IPS DF 4.7 (cell line): ENCODE measurements around the gene TOLLIP.

Experiments
- DNase-seq: peaks from one replicate; pipeline ENCODE4 v3.0.0-alpha.2; 2013; ENCODE audit warnings: low spot score; ENCODE audit errors: extremely low read depth

The TOLLIP gene

DNA sequence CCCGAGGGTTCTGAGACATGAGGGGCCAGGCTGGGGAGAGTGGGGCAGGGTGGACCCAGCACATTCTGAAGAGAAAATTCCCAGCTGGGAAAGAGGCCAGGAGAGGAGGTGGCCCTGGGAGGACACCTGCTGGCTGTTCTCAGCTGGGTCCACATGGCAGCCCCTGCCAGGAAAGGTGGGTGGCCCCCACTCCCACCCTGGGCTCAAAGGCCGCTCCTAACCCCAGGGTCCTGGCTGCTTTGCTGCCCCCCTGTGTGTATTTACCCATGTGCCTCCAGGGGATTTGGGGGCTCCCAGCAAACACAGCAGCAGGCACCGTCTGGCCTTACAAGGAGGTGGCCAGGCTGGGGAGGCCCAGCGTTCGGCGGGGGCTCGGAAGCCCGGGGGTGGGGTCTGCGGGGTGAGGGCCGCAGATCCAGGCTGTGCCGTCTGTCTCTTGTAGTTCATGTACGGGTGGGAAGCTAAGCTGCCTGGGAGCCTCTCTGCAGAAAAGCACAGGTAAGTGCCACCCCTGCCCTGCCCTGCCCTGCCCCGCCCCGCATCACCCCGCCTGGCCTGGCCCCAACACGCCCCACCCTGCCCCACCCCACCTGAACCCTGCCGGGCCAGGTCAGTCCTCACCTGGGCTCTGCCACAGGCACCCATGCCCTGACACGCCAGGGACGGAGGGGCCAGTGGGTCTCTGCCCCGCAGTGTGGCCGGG lies 75.9 kb downstream of the TOLLIP start:
- DNase-seq: no peak

DNA sequence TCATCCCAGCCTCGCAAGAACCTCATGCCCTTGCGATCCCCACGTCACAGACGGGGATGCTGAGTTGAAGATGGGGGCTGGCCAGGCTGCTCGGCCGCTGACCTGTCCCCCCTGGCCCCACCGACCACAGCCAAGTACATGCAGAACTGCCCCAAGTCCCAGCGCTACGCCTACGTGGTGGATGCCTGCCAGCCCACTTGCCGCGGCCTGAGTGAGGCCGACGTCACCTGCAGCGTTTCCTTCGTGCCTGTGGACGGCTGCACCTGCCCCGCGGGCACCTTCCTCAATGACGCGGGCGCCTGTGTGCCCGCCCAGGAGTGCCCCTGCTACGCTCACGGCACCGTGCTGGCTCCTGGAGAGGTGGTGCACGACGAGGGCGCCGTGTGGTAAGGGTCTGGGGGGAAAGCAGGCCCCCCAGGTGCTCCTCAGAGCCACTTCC lies 76.5 kb downstream of the TOLLIP start:
- no peak for DNase-seq

DNA sequence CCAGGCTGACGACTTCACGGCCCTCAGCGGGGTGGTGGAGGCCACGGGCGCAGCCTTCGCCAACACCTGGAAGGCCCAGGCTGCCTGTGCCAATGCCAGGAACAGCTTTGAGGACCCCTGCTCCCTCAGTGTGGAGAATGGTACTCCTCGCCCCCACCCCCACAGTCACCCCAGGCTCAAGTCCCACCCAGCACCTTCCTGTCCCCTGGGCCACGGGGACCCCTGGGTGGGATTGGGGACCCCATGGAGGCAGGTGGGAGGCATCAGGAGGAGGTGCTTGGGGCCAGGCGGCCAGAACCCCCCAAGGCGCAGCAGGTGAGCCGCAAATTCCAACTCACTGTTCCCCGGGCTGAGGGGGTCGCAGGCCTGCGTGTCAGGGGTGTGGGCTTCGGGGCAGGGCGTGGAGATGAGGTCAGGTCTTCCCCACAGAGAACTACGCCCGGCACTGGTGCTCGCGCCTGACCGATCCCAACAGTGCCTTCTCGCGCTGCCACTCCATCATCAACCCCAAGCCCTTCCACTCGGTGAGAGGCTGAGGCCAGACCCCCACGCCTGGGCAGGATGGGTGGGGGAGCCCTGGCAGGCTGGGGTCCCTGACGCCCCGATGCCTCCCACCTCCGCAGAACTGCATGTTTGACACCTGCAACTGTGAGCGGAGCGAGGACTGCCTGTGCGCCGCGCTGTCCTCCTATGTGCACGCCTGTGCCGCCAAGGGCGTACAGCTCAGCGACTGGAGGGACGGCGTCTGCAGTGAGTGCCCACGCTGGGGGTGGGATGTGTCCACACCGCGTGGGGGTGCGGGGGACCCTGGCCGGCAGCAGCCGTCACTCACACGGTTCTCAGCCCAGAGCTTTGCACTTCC lies 77.2 kb downstream of the TOLLIP start:
- no peak for DNase-seq

DNA sequence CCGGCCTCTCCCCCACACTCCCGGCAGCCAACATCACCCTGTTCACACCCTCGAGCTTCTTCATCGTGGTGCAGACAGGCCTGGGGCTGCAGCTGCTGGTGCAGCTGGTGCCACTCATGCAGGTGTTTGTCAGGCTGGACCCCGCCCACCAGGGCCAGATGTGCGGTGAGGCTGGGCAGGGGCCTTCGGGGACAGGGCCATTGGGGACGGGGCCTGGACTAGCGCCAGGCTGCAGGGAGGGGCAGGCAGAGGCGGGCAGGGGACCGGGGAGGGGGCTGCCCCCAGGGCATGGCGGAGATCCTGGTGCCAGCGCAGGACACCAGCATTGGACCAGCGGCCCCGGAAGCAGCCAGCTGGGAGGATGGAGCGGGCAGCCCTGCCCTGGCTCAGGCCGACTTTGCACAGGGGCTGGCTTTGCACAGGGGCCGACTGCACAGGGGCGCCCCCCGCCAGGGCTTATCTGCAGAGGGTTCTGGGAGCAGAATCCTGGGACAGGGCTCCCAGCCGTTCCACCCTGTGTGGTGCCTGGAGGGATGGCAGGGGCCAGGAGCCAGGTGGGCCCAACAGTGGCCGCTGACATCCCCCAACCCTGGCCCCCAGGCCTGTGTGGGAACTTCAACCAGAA lies 77.9 kb downstream of the TOLLIP start:
- no peak for DNase-seq

DNA sequence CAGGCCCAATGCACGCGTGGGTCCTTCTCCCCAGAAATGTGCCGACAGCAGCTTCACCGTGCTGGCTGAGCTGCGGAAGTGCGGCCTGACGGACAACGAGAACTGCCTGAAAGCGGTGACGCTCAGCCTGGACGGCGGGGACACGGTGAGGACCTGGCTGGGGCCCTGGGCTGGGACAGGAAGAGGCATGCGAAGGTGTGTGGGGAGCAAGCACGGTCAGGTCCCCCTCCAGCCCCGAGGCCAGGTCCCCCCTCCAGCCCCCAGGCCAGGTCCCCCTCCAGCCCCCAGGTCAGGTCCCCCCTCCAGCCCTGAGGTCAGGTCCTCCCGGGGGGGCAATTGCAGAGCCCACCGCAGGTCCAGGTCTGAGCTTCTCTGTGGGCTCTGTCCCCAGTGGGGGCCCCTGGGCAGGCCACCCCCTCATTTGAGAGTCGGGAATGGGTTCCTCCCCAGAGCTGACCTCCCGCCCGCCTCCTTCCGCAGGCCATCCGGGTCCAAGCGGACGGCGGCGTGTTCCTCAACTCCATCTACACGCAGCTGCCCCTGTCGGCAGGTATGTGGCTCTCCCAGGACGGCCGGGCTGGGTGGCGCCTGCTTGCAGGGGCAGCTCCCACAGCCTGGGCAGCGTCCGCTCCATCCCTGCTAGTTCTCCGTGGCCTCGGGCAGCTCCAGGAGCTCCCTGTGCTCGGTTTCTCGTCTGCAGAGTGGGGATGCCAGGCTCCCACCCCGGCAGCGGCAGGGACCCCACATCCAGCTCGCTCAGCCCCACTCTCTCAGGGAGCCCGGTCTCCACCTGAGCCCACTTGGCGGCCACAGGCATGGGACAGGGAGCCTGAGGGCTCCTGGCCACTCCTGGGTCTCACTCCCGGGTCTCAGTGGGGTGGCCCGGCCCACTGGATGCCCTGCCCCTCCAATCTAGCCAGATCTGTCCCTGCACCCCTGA lies 78.7 kb downstream of the TOLLIP start:
- DNase-seq: no peak

DNA sequence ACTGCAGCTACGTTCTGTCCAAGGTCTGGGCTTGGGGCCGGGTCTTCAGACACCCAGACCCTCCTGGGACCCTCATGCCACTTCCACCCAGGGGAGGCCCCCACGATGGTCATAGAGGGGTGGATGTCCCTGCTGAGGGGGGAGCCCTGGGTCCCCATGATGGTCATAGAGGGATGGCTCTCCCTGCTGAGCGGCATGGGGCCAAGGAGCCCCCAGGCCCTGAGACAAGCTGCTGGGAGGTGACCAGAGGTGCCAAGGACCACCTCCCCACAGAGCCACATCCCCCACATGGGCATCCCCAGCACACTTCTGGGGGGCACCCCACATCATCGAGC lies 79.3 kb downstream of the TOLLIP start:
- no peak for DNase-seq

DNA sequence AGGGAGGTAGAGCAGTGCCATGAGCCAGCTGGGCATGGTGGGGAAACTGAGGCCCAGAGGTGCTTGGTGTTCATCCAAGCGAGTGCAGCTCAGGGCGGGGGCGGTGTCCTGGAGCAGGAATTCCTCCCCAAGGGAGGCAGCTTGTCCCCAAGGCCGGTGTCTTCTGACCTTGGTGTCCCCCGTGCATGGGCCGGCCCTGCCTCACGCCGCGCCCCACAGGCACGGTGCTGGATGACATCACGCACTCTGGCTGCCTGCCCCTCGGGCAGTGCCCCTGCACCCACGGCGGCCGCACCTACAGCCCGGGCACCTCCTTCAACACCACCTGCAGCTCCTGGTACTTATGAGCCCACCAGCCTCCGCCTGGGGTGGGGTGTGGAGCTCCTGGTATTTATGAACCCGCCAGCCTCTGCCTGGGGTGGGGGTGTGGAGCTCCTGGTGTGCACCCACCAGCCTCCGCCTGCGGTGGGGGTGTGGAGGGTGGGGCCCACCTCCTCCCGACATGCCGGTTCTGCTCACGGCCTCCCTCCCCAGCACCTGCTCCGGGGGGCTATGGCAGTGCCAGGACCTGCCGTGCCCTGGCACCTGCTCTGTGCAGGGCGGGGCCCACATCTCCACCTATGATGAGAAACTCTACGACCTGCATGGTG lies 79.8 kb downstream of the TOLLIP start:
- no peak for DNase-seq

DNA sequence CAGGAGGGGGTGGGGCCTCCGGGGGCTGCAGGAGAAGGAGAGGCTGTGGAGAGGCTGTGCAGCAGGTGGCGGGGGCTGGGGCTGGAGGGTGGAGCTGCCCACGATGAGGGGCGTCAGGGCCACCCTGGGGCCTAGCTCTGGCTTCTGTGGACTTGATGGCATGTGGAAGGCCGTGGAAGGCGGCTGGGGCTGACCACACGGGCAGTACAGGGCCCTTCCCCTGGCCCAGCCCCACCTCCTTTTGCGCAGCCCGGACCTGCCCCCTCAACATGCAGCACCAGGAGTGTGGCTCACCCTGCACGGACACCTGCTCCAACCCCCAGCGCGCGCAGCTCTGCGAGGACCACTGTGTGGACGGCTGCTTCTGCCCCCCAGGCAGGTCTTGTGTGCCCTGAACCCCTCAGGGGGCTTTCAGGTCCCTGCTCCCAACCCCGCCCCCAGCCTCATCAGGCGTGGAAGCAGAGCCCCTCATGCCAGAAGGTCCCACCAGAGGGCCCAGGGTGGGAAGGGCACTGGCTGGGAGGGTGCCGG lies 80.4 kb downstream of the TOLLIP start:
- no peak for DNase-seq

DNA sequence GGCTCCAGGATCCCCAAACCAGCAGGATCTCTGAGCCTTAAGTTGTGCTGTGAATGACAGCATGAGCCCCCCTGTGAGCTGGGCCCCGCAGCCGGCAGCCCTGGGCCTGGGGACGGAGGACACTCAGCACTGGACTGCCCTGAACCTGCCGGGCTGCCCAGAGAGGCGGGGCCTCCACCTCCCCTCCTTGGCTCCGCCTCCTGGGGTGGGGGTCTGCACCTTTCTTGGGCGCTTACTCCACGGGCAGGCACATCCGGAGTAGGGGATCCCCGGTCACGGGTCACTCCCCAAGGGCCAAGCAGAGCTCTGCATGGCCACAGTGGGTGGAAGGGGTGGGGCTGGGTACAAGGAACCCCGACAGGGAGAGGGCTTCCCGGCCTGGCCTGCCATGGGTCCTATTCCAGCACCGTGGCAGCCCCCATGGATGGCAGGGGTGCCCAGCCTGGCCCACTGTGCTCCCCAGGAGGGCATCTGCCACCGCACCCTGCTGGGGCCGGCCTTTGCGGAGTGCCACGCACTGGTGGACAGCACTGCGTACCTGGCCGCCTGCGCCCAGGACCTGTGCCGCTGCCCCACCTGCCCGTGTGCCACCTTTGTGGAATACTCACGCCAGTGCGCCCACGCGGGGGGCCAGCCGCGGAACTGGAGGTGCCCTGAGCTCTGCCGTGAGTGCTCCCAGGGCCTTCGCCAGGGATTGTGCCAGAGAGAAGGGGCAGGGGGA lies 81.2 kb downstream of the TOLLIP start:
- DNase-seq: no peak

DNA sequence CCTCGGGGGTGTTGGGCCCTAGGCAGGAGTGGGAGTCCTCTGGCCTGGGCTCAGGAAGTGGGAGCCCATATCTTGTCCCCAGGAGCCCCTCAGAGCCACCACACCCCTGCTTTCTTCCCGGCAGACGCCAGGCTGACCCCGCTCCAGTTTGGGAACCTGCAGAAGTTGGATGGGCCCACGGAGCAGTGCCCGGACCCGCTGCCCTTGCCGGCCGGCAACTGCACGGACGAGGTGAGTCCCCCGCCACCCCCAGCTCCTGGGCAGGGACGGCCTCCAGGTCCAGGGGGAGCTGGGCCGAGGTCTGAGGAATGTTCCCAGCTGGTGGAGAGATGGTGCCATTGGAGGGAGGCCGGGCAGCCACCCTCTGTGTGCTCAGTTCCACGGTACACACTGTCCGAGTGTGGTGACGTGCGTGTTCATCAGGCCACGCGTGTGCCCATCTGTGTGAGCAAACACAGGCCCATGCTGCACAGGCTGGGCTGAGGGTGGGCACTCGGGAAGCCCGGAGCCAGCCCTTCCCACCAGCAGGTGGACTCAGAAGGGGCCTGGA lies 81.8 kb downstream of the TOLLIP start:
- DNase-seq: no peak

DNA sequence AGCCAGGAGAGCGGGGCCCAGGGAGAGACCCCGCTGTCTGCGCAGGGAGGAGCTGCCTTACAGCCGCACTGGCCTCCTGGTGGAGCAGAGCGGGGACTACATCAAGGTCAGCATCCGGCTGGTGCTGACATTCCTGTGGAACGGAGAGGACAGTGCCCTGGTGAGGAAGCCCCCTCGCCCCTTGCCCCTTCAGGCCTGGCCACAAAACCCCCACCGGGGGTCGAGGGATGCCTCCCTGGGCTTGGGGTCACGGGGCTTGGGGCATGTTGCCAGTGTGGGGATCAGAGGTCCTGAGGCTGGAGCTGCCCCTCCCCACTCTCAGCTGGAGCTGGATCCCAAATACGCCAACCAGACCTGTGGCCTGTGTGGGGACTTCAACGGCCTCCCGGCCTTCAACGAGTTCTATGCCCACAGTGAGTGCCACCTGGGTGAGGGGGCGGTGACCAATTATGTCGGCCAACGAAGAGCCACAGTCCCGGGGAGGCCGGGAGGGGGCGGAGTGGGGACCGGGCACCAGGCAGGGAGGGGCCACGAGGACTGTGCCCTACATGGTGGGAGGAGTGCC lies 82.4 kb downstream of the TOLLIP start:
- DNase-seq: no peak

DNA sequence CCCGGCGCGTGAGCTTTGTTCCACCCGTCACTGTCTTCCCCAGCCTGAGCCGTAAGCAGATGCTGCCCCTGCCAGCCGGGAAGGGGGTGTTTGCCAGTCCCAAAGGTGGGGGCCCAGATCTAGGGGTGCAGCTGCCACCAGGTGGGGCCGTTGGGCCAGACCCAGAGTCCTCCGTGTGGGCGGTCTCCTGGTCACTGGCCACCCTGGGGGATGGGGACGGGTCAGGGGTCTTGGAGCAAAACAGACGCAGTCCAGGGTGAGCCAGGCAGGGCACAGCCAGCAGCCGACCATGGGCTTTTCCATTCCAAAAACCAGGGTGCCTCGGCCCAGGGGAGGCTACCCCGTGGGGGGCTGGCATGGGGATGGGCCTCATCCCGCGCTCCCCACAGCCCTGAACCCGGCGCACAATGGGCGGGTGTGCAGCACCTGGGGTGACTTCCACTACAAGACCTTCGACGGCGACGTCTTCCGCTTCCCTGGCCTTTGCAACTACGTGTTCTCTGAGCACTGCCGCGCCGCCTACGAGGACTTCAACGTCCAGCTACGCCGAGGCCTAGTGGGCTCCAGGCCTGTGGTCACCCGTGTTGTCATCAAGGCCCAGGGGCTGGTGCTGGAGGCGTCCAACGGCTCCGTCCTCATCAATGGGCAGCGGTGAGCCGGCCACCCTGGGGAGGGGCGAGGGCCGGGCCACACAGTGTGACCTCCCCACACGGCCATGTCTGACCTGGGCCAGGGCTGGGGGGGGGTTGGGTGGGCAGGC lies 83.0 kb downstream of the TOLLIP start:
- DNase-seq: no peak

DNA sequence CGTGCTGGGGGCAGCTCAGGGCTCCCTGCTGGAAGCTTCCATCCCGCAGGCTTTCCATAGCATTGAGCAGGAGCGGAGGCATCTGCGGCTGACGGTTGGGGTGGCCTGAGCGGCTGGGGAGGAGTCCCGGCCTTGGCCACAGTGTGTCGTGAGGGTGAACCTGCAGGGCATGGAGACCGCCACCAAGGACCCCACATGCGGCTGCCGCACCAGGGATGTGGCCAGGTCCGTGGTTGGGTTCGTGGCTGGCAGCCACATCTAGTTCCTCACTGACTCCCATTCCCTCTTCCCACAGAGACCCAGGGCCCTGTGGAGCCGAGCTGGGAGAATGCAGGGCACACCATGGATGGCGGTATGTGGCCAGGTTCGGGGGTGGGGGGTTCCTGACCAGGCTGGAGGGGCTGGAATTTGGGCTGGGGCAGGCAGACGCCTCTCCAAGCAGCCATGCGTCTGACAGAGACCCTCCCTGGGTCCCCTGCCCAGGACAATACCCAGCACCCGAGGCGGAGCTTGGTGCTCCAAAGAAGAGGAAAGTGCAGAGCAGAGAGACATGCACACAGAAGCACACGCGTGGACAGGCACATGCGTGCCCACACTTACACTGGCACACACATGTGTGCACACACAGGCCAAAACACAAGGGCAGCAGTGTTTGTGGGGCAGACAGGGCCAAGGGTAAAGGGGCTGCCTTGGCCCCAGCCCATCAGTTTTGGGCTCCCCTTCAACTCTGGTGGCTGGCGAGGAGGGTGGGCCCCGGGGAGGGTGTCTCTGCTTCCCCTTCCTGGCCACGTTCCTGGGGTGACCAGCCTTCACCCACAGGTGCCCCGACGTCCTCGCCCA lies 83.8 kb downstream of the TOLLIP start:
- DNase-seq: no peak

DNA sequence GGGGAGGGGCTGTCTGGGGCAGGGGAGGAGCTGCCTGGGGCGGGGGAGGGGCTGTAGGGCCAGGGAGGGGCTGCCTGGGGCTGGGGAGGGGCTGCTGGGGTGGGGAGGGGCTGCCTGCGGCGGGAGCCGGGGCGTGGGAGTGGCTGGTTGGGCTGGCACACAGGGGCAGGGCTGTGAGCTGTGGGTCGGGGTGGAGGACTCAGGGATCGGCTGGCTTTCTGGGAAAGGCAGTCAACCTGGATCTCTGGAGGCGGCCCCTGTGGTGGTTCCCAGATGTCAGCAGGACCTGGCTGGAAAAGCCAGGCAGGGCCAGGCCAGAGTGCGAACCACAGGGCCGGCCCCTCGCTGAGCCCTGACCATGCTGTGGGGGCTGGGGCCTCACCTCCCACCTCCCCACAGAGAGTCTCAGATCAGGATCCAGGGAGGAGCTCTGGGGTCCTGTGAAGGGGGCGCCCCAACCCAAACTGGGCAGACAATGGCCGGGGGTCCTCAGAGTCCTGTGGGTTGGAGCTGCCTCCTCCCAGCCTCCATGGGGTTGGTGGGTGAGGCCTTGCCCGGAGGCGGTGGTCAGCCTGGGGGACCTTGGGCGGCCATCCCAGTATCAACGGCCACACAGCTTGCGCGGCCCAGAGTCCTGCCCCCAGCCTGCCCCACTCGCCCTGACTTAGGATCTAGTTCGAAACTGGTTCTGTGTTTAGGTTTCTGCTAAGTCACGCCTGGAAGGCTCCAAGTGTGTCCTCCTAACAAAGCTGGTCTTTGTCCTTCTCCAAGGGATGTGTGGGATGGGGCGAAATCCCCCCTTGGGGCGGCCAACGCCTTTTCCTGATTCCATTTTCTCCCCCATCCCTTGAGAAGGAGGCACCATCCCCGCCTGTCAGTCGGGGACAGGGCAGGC lies 84.7 kb downstream of the TOLLIP start:
- DNase-seq: no peak
